MM.1S (cell line): ENCODE measurements around the gene SMOC2.

Experiments
- DNase-seq: peaks from one replicate; pipeline ENCODE4 v3.0.0-alpha.2; 2015
- H2AFZ ChIP-seq: fragments of 300-600 bp; sonication (generic); 2 replicates; pipeline ENCODE4 v1.6.0; 2016; ENCODE audit warnings: antibody characterized with exemption, low read length
- H3F3A ChIP-seq: fragments of 300-600 bp; sonication (generic); 2 replicates; pipeline ENCODE4 v1.6.1; 2016; ENCODE audit warnings: mild to moderate bottlenecking, antibody characterized with exemption, low read length, moderate library complexity, mixed read lengths; ENCODE audit not compliant: insufficient read depth
- H3K27ac ChIP-seq: fragments of 300-600 bp; sonication (generic); 2 replicates; pipeline ENCODE4 v1.5.1; 2016; ENCODE audit warnings: mild to moderate bottlenecking, low read length
- H3K27me3 ChIP-seq: fragments of 300-600 bp; sonication (generic); replicated peaks from 2 replicates; pipeline ENCODE4 v1.6.0; 2016; ENCODE audit warnings: low read length; ENCODE audit not compliant: insufficient read depth
- H3K36me3 ChIP-seq: fragments of 300-600 bp; sonication (generic); replicated peaks from 2 replicates; pipeline ENCODE4 v1.6.1; 2016; ENCODE audit warnings: mild to moderate bottlenecking, low read length, mixed read lengths; ENCODE audit not compliant: insufficient read depth
- H3K4me1 ChIP-seq: fragments of 300-600 bp; sonication (generic); 2 replicates; pipeline ENCODE4 v1.6.1; 2016; ENCODE audit warnings: low read length, mixed read lengths
- H3K4me2 ChIP-seq: fragments of 300-600 bp; sonication (generic); 2 replicates; pipeline ENCODE4 v1.6.0; 2016; ENCODE audit warnings: low read depth, low read length
- H3K4me3 ChIP-seq: fragments of 300-600 bp; sonication (generic); 2 replicates; pipeline ENCODE4 v1.5.1; 2016; ENCODE audit warnings: low read length, mixed read lengths
- H3K79me2 ChIP-seq: fragments of 300-600 bp; sonication (generic); 2 replicates; pipeline ENCODE4 v1.6.1; 2016; ENCODE audit warnings: mixed run types, low read length, mixed read lengths
- H3K9ac ChIP-seq: fragments of 300-600 bp; sonication (generic); 2 replicates; pipeline ENCODE4 v1.6.1; 2016; ENCODE audit warnings: low read length, mixed read lengths
- H3K9me2 ChIP-seq: fragments of 300-600 bp; sonication (generic); replicated peaks from 2 replicates; pipeline ENCODE4 v1.6.1; 2016; ENCODE audit warnings: mild to moderate bottlenecking, low read length, mixed read lengths; ENCODE audit not compliant: insufficient read depth
- H3K9me3 ChIP-seq: fragments of 300-600 bp; sonication (generic); replicated peaks from 2 replicates; pipeline ENCODE4 v1.6.1; 2016; ENCODE audit warnings: mild to moderate bottlenecking, low read length, mixed read lengths; ENCODE audit not compliant: insufficient read depth
- H4K20me1 ChIP-seq: fragments of 300-600 bp; sonication (generic); 2 replicates; pipeline ENCODE4 v1.6.1; 2016; ENCODE audit warnings: mild to moderate bottlenecking, low read length, moderate library complexity, mixed read lengths; ENCODE audit not compliant: insufficient read depth
- EZH2 ChIP-seq: fragments of 300-600 bp; sonication (generic); optimal IDR thresholded peaks from 2 replicates; pipeline ENCODE3; 2017; ENCODE audit warnings: low read depth, mild to moderate bottlenecking, antibody characterized with exemption, low read length, mixed read lengths
- EZH2phosphoT487 ChIP-seq: fragments of 300-600 bp; sonication (generic); IDR thresholded peaks from 2 replicates; pipeline ENCODE4 v1.6.1; 2018; ENCODE audit warnings: antibody characterized with exemption, low read length
- TF ChIP-seq, protein P1 (sequence below): fragments of 300-600 bp; sonication (generic); IDR thresholded peaks from 2 replicates; pipeline ENCODE4 v1.5.1; 2016; ENCODE audit warnings: antibody characterized with exemption, low read length, mixed read lengths

Gene SMOC2

DNA sequence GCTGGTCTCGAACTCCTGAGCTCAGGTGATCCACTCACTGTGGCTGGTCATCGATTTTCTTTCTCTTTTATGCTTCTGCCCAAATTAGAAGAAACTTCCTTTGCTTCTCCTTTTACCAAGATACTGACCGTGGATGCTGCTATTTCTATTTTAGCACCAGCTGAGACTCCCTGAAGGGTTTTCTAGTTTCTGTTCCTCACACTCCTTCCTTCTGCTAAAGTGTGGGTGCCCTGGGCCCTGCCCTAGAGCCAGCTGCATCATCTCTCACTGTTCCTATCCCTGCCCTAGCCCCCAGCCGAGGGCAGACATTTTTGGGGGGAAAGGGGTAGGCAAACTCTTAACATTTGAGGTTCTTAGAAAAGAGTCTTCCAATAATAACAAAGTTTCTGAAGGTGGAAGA is 6.3 kb downstream of the SMOC2 start:
- TF ChIP-seq EZH2phosphoT487: no peak
- DNase-seq: peak; percentile 15
- no peak overlapping the region for H3K9ac ChIP-seq

DNA sequence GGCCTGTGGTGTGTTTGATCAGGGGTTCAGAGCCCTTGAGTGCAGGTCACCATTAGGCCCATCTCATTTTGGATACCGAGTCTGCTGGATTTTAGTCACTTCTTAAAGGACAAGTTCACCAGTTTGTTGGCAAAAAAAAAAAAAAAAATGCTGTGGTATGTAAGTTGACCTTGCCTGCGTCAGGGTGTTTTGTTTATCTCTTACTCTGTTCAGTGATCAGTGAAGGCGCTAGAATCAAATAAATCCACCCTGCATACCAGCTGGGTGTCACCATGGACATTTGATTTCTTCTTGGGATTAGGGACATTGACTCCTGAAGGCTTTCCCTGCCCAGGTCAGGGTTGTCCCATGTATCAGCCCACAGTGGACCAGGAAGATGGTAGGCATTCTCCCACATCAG is 6.7 kb downstream of the SMOC2 start:
- DNase-seq: no peak
- Histone ChIP-seq H3K9ac (no peak overlapping the region), H2AFZ (no peak overlapping the region), H3K9me3 (no peaks in the 10 kb centered on the region), H3F3A (no peaks in the 10 kb centered on the region), H3K36me3 (no peaks in the 10 kb centered on the region), H3K4me1 (peaks cover 2% of the 10 kb centered on the region; the same call in 1 of the 2 replicates), H3K4me2 (no peak overlapping the region), H4K20me1 (no peaks in the 10 kb centered on the region), H3K27ac (no peak overlapping the region), H3K4me3 (no peak overlapping the region), H3K79me2 (no peaks in the 10 kb centered on the region), H3K27me3 (no peaks in the 10 kb centered on the region), H3K9me2 (no peaks in the 10 kb centered on the region)
- TF ChIP-seq EZH2: no peak
- TF ChIP-seq, protein P1, sequence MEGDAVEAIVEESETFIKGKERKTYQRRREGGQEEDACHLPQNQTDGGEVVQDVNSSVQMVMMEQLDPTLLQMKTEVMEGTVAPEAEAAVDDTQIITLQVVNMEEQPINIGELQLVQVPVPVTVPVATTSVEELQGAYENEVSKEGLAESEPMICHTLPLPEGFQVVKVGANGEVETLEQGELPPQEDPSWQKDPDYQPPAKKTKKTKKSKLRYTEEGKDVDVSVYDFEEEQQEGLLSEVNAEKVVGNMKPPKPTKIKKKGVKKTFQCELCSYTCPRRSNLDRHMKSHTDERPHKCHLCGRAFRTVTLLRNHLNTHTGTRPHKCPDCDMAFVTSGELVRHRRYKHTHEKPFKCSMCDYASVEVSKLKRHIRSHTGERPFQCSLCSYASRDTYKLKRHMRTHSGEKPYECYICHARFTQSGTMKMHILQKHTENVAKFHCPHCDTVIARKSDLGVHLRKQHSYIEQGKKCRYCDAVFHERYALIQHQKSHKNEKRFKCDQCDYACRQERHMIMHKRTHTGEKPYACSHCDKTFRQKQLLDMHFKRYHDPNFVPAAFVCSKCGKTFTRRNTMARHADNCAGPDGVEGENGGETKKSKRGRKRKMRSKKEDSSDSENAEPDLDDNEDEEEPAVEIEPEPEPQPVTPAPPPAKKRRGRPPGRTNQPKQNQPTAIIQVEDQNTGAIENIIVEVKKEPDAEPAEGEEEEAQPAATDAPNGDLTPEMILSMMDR: no peak
- no peak for TF ChIP-seq EZH2phosphoT487

More for the DNA sequence above, 6.3 kb downstream of the SMOC2 start:
- Histone ChIP-seq H3F3A (no peaks in the 10 kb centered on the region), H3K4me1 (peaks cover 2% of the 10 kb centered on the region; the same call in 1 of the 2 replicates), H3K4me2 (no peak overlapping the region), H4K20me1 (no peaks in the 10 kb centered on the region), H3K79me2 (no peaks in the 10 kb centered on the region), H3K9me3 (no peaks in the 10 kb centered on the region), H3K27me3 (no peaks in the 10 kb centered on the region), H3K36me3 (no peaks in the 10 kb centered on the region), H2AFZ (no peak overlapping the region), H3K27ac (no peak overlapping the region), H3K4me3 (no peak overlapping the region), H3K9me2 (no peaks in the 10 kb centered on the region)

DNA sequence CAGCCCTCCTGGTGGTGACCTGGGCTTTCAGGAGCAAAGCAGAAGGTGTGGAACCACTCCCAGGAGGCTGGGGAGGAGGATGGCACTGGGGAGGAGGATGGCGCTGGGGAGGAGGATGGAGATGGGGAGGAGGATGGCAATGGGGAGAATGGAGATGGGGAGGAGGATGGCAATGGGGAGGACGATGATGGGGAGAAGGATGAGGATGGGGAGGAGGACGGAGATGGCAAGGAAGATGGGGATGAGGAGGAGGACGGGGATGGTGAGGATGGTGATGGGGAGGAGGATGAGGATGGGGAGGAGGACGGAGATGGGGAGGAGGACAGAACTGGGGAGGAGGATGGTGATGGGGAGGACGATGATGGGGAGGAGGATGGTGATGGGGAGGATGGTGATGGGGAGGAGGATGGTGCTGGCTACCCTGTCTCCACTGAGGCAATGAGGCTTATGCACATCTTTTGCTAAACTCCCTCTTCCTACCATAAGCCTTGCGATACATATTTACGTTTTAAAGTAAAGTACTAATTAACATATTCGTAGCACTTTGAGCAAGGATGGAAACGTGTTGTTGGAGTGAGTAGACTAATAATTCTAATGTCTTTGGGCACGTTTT is 7.4 kb downstream of the SMOC2 start:
- Histone ChIP-seq H3K27ac (no peak overlapping the region), H4K20me1 (no peaks in the 10 kb centered on the region), H3K4me2 (no peak overlapping the region), H3K27me3 (no peaks in the 10 kb centered on the region), H3K9me3 (no peaks in the 10 kb centered on the region), H3K4me3 (no peak overlapping the region), H3K9me2 (no peaks in the 10 kb centered on the region), H3K36me3 (no peaks in the 10 kb centered on the region), H3K4me1 (peaks cover 2% of the 10 kb centered on the region; the same call in 1 of the 2 replicates), H2AFZ (no peak overlapping the region), H3F3A (no peaks in the 10 kb centered on the region), H3K9ac (no peak overlapping the region), H3K79me2 (no peaks in the 10 kb centered on the region)
- DNase-seq: no peak
- TF ChIP-seq EZH2: no peak
- TF ChIP-seq, protein P1: no peak
- TF ChIP-seq EZH2phosphoT487: no peak

DNA sequence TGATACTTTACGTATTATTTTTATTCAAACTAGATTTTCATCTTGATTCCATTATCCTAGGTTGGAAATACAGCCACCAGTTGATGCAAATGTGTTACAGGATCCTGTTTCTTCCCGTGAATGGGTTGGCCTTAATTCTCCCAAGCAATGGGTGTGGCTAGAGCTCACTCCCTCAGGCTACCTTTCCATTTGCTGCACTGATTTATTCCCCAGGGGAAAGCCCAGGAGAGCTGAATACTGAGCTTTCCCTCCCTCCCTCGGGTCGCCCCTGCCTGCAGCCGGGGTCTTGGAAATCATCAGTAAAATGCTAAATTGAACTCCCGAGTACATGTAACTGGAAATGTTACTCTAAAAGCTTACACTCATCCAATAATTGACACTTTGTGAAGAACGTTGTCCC is 9.9 kb downstream of the SMOC2 start:
- no peaks in the 10 kb centered on the region for H4K20me1 ChIP-seq
- H3K79me2 ChIP-seq: no peaks in the 10 kb centered on the region
- no peak for DNase-seq
- no peaks in the 10 kb centered on the region for H3K9me3 ChIP-seq
- no peak overlapping the region for H3K4me2 ChIP-seq
- H3K4me1 ChIP-seq: peaks cover 2% of the 10 kb centered on the region; the same call in 1 of the 2 replicates
- no peak overlapping the region for H3K4me3 ChIP-seq
- no peaks in the 10 kb centered on the region for H3K9me2 ChIP-seq
- H3F3A ChIP-seq: no peaks in the 10 kb centered on the region
- TF ChIP-seq, protein P1: no peak
- TF ChIP-seq EZH2phosphoT487 (no peak), EZH2 (no peak)
- no peak overlapping the region for H2AFZ ChIP-seq
- H3K9ac ChIP-seq: no peak overlapping the region
- no peaks in the 10 kb centered on the region for H3K36me3 ChIP-seq
- no peak overlapping the region for H3K27ac ChIP-seq
- no peaks in the 10 kb centered on the region for H3K27me3 ChIP-seq
